NCI-H526 treated with DMSO at 0.1 percent for 48 hours (cell line): Measurements from ENCODE around the gene RBBP8.

Experiments
- DNase-seq: peaks from one replicate; lab custom pipeline; 2025; lab: John Stamatoyannopoulos, UW

The RBBP8 gene

DNA sequence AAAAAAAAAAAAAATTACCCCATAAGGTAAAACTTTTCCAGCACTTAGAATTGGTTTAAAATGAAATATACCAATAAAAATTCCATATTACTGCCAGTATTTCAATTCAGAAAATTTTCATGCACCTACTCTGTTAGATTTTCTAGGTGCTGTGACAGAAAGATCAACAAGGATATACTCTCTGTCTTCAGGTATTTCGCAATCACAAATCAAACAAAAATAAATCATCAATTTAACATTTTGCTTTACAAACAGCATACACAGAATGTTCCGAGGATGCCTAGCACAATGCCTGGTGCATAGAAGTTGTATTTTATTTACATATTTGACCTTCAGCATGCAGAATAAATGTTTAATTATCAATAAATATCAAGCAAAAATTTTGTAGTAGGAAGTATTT lies 66.5 kb downstream of the RBBP8 start:
- no peak for DNase-seq

DNA sequence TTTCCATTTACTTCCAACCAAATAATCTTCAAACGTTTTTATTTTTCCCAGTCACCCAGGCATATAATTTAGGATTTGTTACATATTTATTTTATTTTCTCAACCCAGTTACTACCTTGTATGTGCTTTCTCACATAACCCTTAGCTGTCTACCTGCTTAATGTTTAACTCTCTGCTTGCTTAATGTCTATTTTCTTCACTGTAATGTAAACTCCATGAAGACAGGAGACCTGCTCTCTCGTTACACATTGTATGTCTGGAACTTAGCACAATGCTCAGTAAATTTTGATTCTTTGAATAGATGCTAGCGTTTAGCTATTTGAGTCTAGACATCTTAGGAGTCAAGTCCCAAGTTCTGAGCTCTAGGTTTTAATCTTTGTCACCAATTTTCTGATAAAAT lies 70.2 kb downstream of the RBBP8 start:
- DNase-seq: no peak

DNA sequence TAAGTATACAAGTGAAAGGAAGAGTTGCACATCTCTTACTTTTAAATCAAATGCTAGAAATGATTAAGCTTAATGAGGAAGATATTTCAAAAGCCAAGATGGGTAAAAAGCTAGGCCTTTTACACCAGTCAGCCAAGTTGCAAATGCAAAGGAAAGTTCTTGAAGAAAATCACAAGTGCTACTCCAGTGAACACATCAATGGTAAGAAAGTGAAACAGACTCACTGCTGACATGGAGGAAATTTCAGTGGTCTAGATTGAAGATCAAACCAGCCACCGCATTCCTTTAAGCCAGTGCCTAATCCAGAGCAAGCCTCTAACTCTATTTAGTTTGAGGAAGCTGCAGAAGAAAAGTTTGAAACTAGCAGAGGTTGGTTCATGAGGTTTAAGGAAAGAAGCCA lies 79.1 kb downstream of the RBBP8 start:
- DNase-seq: no peak

DNA sequence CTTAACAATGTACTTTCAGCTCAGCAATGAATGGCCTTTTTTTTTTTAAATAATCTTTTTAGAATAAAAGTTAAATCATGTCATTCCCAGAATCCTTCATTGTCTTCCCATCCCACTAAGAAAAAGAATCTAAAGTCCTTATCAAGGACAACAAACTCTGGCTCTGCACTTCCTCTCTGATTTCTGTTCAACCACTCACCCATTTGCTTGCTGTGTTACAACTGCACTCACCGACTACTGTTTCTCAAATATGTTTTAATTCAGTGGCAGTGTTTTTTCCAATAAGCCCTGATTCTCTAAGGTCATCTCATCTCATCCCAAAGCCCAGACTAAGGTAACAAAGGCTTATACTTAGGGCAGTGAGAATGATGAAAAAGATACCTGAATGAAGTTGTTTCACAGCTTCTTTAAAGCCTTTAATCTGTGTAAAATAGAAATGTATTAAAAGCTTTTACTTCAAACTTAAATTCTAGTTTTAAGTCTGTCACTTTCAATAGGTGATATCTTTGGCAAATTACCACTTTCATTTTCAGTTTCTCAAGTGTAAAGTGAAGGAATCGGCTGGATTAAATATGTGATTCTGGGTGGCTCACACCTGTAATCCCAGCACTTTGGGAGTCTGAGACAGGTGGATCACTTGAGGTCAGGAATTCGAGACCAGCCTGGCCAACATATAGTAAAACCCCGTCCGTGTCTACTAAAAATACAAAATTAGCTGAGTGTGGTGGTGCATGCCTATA lies 87.6 kb downstream of the RBBP8 start:
- no peak for DNase-seq

DNA sequence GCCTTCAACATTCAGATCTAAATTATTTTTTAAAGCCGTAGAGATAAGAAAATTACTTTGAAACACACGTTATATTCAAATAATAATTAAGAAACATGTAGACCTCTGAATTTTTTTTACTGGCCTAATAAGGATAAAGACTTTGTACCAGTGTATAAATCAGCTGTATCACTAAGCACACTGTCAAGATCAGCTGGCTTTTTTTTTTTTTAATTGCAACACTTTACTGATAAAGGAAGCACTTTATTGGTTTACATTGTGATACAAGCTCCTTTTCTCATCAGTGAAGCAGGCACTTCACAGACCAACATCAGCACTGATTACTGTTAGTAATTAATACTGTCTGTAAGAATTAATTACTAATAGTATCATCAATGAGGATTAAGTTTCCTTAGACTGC lies 88.5 kb downstream of the RBBP8 start:
- no peak for DNase-seq

DNA sequence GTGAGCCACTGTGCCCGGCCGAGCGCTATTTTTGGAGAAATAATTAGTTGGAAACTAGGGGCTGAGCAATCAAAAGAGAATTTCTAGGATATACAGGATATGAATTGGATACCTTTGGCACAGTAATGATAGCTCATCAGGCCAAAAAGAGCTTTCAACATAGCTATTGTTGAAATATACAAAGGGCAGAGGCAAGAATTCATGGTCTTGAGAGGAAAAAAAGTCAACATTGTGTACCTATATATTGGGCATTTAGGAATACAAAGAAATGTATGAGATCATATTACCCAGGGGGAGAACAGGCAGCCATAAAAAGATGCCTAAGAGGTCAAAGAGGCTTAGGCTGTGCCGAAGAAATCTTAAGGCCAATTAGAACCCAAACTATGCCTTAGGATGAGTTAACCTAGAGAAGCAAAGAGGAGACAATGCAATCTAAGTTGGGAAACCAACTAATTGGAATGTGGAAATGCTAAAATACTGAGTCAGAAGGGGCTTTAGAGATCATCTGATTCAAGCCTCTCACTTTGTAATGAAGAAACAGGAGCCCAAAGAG lies 99.0 kb downstream of the RBBP8 start:
- no peak for DNase-seq

DNA sequence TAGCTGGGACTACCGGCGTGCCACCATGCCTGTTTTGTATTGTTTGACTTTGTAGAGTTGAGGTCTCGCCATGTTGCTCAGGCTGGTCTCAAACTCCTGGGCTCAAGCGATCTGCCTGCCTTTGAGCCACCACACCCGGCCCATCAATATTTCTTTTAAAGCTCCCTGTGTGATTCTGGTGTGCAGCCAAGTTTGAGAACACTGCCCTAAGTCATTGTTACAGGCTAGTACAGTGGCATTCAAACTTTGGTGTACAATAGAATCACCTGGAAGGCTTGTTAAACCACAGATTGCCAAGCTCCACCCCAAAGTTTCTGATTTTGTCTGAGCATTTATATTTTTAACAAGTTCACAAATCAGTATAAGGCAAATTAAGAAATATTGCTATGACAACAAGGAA lies 99.9 kb downstream of the RBBP8 start:
- no peak for DNase-seq

DNA sequence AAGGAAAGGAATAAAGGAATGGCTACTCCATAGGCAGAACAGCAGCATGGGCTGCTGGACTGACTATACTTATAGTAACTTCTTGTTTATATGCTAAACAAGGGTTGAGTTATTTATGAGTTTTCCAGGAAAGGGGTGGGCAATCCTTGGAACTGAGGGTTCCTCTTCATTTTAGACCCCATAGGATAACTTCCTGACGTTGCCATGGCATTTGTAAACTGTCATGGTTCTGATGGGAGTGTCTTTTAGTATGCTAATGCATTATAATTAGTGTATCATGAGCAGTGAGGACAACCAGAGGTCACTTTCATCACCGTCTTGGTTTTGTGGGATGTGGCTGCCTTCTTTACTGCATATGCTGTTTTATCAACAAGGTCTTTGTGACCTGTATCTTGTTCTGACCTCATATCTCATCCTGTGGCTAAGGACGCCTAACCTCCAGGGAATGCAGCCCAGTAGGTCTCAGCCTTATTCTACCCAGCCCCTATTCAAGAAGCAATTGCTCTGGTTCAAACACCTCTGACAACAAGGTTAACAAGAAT lies 103.6 kb downstream of the RBBP8 start:
- DNase-seq: no peak

DNA sequence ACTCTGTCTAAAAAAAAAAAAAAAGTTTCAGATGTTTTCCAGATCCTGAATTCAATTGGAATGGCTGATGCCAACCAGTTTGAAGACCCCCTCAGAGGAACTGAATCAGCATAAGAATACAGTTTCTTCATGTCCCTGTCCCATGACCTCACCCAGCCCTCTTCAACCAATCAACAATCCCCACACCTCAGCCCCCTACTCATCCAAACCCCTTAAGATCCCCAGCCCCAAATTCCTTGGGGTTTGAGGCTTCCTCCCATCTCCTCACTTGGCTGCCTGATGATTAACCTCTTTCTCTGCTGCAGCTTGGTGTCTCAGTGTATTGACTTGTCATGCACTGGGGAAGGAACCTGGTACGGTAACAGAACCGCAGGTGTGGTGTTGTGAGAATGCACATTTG lies 104.5 kb downstream of the RBBP8 start:
- no peak for DNase-seq

DNA sequence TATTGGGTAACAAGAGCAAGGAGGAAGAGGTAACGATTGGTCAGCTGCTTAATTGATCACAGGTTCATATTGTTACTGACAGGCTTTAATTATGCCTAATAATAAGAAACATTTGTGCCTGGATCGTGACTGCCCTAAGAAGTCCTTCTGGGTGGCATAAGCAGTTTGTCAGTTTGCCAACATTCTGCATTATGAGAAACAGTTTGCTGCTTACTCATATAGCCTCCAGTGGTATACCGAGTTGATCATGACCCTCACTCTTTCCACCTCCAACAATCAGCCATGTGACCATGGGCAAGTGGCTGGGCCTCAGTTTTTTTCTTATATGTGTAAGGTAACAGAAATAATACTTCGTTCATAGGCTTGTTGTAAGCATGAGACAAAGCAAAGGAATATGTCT lies 105.6 kb downstream of the RBBP8 start:
- no peak for DNase-seq

DNA sequence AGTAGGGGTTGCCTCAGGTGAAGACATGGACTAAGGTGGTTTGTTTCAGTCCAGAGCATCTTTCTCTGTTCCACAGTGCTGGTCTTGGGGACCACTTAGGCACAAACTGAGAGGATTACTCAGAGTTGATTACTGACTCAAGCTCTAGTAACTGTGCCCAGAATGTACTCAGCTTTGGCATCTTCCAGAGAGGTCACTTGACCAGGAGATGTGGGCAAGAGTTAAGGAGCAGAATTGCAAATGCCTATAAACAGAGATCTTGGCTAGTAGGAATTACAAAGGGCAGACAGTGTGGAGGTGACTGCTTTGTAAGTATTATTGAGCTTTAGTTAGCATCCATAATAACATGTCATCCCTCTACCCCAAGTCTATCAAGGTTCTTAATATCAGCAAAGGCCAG lies 109.0 kb downstream of the RBBP8 start:
- no peak for DNase-seq

DNA sequence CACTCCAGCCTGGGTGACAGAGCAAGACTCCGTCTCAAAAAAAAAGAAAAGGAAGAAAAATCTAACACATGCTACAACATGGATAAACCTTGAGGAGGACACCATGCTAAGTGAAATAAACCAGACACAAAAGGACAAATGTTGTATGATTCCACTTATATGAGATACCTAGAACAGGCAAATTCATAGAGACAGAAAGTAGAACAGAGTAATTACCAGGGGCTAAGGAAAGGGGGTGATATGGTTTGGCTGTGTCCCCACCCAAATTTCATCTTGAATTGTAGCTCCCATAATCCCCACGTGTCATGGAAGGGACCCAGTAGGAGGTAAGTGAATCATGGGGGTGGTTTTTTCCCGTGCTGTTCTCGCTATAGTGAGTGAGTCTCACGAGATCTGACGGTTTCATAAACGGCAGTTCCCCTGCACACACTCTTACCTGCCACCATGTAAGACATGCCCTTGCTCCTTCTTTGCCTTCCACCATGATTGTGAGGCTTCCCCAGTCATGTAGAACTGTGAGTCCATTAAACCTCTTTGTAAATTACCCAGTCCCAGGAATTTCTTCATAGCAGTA lies 110.8 kb downstream of the RBBP8 start:
- no peak for DNase-seq

DNA sequence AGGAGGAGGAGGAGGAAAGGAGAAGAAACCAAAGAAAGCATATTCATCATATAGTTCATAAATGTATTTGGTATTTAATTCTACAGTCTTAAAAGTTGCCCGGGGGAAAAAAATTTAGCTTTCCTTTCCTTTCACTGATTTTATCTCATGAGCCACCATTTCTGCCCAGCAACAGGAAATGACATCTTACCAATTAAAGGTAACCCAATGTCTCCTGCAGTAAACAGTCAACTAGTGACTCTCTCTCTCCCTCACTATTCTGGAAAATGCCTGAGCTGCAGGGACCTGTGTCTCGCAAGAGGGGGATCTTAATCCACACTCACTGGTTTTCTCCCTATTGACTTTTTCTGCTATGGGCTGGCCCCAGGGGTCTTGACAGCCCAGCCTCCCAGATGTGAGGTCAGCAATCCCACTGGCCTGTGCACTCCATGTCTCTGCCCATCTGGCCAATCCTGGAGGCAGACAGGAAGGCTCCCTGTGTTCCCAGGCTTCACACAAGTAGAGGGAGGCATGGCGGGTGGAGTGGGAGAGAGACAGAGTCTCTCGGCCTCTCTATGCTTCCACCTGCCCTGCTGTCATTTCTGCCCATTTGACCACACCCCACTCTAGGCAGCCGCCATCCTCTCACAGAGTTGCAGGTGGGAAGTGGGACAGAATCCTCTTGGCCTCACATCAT lies 116.7 kb downstream of the RBBP8 start:
- no peak for DNase-seq

DNA sequence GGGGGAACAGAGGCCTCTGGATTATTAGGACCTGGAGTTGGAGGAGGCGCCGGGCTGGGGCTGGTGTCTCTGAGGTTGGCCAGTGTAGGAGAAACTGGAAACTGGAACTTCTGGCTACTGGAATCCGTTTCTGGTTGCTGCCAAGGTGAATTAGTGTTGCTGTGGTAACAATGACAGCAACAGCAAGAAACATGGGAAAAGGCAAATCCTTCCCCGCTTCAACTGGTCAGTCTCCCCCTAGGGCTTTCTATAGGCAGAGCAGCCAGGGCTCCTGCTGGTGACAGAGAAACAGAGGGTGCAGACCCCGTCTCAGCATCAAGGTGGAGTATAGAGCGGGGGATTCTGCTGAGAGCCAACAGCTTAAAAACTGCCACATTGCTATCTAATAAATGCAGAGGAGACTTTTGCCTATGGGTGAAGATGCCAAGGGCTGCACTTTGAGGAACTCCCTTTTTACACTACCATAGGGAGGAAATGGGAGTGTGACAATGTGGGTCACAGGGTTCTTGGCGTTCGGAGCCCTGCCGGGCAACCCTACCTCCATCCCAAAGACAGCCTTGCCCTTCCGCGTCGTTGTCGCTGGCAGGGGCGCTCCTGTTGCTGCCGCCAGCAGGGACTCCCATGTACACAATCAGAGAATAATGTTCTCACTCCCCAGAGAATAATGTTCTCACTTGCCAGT lies 120.8 kb downstream of the RBBP8 start:
- DNase-seq: peak; percentile 11

DNA sequence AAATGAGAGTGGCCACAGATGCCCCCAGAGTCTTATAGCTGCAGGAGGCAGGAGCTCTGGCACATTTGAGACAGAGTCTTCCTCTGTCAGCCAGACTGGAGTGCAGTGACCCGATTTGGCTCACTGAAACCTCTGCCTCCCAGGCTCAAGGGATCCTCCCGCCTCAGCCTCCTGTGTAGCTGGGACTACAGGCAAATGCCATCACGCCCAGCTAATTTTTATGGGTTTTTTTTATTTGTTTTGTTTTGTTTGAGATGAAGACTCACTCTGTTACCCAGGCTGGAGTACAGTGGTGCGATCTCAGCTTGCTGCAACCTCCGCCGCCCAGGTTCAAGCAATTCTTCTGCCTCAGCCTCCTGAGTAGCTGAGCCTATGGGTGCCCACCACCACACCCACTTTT lies 121.4 kb downstream of the RBBP8 start:
- DNase-seq: no peak

DNA sequence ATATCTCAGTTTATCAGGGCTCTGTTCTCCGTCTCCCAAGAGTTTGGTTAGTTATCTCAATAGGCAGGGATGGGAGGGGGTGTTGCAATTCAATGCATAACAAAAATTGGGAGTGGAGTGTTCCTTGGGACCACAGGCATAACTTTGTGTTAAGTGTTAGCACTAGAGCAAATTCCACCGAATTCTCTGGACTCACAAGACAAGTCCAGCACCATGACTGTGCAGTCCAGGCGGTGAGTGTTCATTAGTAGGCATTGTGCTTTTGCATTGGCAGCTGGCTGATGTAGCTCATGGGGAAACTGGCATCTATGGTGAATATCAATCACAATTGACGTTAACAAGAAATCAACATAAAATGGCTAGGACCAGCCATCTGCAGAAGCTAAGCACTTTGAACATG lies 123.2 kb downstream of the RBBP8 start:
- DNase-seq: no peak

DNA sequence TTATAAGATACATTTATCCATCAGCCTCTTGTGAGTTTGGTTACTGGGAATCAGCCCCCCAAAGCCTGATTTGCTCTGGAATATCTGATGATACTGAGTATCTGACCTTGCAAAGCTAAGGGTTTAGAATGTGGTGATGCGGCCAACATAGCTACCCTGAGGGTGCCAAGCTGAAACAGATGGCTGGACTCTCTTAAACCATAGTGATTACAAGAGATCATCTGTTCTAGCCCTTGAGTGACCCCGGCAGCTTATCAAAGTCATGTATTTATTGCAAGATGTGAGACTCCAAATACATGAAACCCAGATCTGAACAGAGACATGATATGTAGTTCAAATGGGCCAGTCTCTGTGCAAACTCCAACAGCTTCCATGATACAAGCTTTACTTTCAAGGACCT lies 124.0 kb downstream of the RBBP8 start:
- no peak for DNase-seq

DNA sequence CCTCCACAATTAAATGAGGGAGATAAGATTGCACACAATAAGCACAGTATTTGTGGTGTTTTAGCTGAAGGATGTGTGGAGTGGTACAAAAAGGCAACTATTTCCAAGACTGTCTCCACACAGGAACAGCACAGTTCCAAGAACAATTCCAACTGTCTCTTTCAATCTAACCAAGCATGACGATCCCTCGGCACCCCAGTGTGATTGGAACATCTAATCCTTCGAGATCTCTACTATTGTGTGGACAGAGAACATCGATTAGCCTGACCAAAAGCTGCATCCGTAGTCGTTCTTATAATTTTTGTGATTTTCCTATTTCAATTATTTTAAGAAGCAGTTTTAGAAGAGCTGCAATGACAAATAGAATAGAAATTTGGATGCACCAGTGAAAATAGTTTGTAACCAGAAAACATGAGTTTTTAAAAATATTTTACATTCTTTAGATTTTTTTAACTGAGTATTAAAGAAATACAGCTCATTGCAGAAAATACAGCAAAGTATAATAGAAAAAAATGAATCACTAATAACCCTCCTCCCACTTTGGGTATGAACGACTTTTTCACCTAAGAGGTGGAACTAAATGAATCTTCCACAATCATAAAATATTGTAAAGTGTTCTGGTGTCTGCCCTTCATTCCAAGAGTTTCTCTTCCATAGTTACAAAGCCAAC lies 125.8 kb downstream of the RBBP8 start:
- DNase-seq: no peak

DNA sequence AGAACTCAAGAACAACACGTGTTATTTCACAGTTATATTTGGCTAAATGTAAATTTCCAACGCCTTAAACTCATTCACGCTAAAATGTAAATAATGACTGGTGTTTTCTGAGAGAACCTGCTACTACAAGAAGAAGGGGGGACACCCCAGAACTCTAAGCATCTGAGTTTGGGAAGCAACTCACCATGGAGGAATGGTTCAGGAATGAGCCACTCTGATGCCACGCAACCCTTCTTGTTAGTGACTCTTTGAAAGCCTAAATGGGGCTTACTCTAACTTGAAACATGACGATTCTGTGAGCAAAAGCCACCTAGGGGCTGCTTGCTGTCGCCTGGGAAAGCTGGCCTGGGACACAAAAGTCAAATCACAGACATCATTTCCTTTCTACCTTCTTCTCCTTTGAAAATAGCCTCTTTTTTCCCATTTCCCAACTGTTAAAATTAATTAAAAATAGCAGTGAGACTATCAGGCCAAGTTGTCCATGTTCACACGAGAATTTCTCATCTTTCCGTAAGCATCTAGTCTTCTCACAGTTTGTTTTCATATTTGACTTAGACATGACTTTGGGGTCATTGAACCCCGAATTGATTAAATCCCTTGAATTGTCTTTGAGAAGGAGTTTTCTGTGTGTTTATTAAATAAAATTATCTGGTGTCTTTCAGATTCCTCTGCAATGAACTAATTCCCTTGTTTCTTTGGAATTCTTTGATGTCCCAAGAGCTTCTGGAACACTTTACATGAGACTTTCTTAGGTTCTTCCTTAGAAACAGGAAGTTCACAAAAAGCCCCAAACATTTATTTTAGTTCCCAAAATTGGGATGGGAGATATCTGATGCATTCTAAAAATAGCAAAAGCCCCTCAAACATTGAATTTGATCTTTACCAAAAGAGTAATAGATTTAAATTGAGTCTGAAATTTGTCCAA lies 126.7 kb downstream of the RBBP8 start:
- no peak for DNase-seq

DNA sequence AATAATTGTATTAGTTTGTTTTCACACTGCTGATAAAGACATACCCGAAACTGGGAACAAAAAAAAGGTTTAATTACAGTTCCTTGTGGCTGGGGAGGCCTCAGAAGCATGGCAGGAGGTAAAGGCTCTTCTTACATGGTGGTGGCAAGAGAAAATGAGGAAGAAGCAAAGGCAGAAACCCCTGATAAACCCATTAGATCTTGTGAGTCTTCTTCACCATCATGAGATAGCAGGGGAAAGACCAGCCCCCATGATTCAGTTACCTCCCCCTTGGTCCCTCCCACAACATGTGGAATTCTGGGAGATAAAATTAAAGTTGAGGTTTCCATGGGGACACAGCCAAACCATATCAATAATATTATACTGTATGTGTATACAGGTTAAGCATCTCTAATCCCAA lies 128.9 kb downstream of the RBBP8 start:
- no peak for DNase-seq

DNA sequence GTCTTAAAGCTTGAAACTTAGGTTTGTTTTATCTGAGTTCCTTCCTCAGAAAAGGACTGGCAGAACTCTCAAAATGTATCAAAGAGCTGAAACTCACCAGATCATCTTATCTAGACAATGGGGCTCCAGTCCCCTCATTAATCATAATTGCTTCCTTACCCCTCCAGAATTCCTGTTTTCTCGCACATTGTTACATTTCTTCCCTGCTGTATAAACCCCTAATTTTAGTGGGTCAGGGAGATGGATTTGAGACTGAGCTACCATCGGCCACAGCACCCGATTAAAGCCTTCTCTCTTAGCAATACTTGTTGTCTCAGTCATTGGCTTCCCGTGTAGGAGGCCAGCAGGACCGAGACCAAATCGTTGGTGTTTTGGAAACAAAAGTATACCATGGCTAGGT lies 130.4 kb downstream of the RBBP8 start:
- no peak for DNase-seq
